Measurements from ENCODE around the gene RRBP1.

Gene RRBP1

DNA sequence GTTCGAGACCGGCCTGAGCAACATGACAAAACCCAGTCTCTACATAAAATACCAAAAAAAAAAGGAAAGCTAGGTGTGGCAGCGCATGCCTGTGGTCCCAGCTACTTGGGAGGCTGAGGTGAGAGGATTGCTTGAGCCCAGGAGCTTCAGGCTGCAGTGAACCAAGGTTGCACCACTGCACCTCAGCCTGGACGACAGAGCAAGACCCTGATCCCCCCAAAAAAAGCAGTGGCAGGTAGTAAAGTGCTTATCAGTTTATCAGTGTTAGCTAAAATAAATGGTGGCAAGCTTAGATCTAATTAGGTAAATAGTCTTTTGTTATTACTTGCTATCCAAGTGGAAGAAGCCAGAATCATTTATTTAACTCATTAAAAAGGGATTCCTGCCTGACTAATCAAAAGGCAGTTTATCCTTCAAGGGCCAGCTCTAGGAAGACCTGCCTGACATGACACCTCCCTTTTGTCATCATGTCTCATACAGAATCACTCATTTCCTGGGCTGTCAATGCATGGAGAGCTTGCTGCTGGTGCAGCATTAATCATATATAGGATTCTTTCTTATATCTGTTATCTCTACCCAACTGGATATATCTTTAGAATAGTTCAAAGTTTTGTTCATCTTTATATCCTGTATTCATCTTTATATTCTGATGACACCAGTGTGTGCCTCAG, 102.5 kb downstream of the RRBP1 start:
- no peak for DNase-seq (ENCODE audit: low spot score)

GRCh38 chr20:17576215-17576614, 105.8 kb downstream of the RRBP1 start:
- DNase-seq (ENCODE audit: low spot score), result no peak

GRCh38 chr20:17573463-17573862, 108.6 kb downstream of the RRBP1 start:
- no peak for DNase-seq (ENCODE audit: low spot score)

- DNase-seq (ENCODE audit: low spot score), result no peak
These were observed 109.9 kb downstream of the RRBP1 start for GRCh38 chr20:17572034-17572638.

- no peak for DNase-seq (ENCODE audit: low spot score)
These were observed 110.9 kb downstream of the RRBP1 start for GRCh38 chr20:17571153-17571527.

GRCh38 chr20:17570347-17571152, 111.5 kb downstream of the RRBP1 start:
- peak; percentile 29 for DNase-seq (ENCODE audit: low spot score)

DNA sequence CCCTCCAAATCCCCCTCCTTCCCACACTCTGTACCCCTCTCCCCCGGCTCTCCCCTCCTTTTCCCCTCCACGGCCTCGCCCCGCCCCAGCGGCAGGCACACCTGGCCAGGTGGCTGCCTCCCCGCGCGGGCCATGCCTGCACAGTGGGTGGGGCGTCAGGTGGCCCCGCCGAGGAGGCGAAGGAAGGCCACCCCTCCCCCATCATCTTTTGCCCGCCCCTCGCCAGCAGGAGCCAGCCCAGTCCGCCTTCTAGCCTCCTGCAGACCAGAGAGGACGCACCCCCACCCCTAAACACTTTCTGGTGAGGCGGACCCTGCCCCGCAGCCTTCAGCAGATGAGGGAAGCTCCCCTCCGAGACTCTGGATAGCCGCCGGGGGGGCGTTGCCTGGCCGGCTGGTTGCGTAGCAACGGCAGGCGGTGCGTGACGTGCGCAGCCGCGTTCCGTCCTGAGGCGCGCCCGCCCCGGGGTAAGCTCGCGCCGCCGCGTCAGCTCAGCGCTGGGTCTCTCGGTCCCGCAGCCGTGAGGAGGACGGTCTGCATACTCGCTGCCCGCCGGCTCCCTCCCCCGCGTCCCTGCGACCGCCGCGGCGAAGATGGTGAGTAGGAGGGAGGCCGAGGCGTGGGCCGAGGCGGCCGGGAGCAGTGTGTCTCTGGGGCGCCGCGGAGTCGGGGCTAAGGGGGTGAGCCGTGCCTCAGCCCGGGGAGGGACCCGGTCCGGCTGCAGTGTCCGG, 112.3 kb downstream of the RRBP1 start, which contains the start of gene DSTN:
DSTN (plus strand) TSS at position 460 of the 731 bp plus-strand sequence; CDS start at position 594, 134 bp downstream.
- peak; percentile 97 for DNase-seq (ENCODE audit: low spot score)

GRCh38 chr20:17568972-17569521, 113.0 kb downstream of the RRBP1 start:
- peak; percentile 89 for DNase-seq (ENCODE audit: low spot score)

GRCh38 chr20:17568045-17568788, 113.8 kb downstream of the RRBP1 start:
- no peak for DNase-seq (ENCODE audit: low spot score)

DNA sequence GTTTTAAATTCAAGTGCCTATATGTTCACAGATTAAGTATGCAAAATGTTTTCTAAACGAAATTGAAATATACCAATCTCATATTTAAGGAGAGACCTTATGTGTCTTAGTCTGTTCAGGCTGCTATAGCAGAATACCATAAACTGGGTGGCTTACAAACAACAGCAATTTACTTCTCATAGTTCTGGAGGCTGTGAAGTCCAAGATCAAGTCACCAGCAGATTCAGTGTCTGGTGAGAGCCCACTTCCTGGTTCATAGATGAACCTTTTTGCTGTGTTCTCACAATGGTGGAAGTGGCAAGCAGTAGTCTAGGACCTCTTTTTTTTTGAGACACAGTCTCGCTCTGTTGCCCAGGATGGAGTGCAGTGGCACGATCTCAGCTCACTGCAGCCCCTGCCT, 115.7 kb downstream of the RRBP1 start:
- no peak for DNase-seq (ENCODE audit: low spot score)

GRCh38 chr20:17565169-17565845, 116.7 kb downstream of the RRBP1 start:
- DNase-seq (ENCODE audit: low spot score), result no peak
